HG03135 (cell line): ENCODE results near the gene HLA-G.

Experiments
- ATAC-seq: cut with Tn5 transposase; IDR thresholded peaks from one replicate; pipeline ENCODE4 v1.9.1; 2021; ENCODE audit warnings: mild to moderate bottlenecking, moderate library complexity; ENCODE audit not compliant: unreplicated experiment

HLA-G gene

GRCh38 chr6:29815118-29815750, 12.4 kb upstream of the HLA-G start:
- no peak for ATAC-seq

- ATAC-seq: no peak
Measured at GRCh38 chr6:29816030-29816429, 11.6 kb upstream of the HLA-G start.

GRCh38 chr6:29818892-29819291, 8.7 kb upstream of the HLA-G start:
- ATAC-seq: no peak

GRCh38 chr6:29824144-29824543, 3.5 kb upstream of the HLA-G start:
- no peak for ATAC-seq

GRCh38 chr6:29825848-29826247, 1.8 kb upstream of the HLA-G start:
- ATAC-seq: no peak

- ATAC-seq: no peak
Measured at GRCh38 chr6:29826271-29826670, 1.4 kb upstream of the HLA-G start.

- no peak for ATAC-seq
Measured at GRCh38 chr6:29828471-29828797, 809 bp downstream of the HLA-G start.

GRCh38 chr6:29829766-29830165, 2.1 kb downstream of the HLA-G start:
- ATAC-seq: no peak

GRCh38 chr6:29830409-29830808, 2.8 kb downstream of the HLA-G start:
- no peak for ATAC-seq

- ATAC-seq: no peak
Measured at GRCh38 chr6:29831776-29832175, 4.2 kb downstream of the HLA-G start.

GRCh38 chr6:29834564-29835436, 7.2 kb downstream of the HLA-G start:
- ATAC-seq: no peak

- no peak for ATAC-seq
Measured at GRCh38 chr6:29839917-29840316, 12.3 kb downstream of the HLA-G start.

GRCh38 chr6:29841030-29841429, 13.4 kb downstream of the HLA-G start:
- ATAC-seq: no peak

- no peak for ATAC-seq
Measured at GRCh38 chr6:29845405-29846006, 17.9 kb downstream of the HLA-G start.

GRCh38 chr6:29847871-29848630, 20.4 kb downstream of the HLA-G start:
- no peak for ATAC-seq

- no peak for ATAC-seq
Measured at GRCh38 chr6:29850011-29850553, 22.5 kb downstream of the HLA-G start.

- ATAC-seq: no peak
Measured at GRCh38 chr6:29851190-29851589, 23.6 kb downstream of the HLA-G start.

- no peak for ATAC-seq
Measured at GRCh38 chr6:29853245-29853644, 25.6 kb downstream of the HLA-G start.

GRCh38 chr6:29858006-29858405, 30.4 kb downstream of the HLA-G start:
- no peak for ATAC-seq

- ATAC-seq: no peak
Measured at GRCh38 chr6:29861521-29862255, 34.1 kb downstream of the HLA-G start.
